ENCODE data around the gene ZNF512B.

The ZNF512B gene

DNA sequence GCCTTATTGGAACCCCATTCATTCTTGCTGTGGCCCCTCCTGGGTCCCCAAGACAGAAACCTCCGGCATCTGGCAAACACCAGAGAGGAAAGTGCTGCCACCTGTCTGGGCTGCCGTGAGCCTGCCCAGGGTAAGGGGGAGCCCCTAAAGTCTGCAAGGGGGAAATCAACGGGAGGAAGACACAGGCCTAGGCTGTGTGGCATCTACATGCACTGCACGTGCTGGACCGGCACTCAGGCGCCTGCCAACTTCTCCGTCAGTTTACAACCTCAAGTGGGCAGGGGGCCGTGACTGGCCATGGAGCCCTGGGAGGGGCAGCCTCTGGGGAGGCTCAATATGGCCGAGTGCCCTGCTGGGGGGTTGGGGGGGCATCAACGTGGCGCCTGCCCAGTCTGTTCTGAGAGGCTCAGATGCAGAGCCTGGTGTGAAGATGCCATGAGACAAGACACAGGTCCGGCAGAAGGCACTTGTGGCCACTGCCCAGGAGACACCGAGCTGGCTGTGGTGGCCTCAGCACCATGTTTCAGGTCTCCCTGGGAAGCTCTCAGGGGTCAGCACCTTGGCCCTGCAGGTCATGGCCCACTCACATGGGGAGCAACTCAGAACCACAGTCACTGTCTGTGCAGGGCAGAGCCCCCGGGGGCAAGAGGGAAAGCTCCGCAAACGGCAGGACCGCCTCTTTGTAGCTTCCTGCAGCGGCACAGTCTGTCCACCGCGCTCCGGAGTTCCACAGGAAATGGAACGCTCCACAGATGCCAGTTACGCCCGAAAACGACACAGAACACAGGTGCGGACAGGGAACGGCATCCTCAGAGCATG, 21.9 kb downstream of the ZNF512B start:
- DNase-seq (ENCODE audit: low spot score), result no peak

DNA sequence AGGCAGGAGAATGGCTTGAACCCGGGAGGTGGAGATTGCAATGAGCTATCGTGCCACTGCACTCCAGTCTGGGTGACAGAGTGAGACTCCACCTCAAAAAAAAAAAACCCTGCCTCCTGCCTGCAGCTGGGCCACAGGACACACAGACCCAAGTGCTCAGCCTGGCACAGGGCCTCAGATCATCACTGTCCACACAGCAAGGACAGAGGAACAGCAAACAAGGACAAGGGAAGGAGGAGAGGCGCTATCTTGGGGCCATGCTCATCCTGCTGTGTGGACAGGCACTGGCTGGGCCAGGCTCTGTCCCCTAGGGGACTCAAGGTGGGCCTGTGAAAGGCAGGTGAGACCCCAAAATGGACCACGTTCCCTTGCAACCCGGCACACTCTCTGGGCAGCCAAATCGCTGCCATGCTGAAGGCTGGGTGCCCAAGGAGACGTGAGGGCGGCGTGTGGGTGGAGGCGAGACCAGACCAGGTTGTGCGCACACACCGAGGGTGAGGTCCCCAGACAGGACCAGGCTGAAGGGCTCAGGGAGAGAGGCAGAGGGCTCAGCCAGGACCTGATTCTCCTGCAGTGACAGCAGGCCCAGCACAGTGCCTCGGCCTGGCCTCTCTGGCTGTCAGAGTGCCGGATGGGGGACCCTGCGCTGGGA, 22.6 kb downstream of the ZNF512B start:
- DNase-seq (ENCODE audit: low spot score), result no peak

DNA sequence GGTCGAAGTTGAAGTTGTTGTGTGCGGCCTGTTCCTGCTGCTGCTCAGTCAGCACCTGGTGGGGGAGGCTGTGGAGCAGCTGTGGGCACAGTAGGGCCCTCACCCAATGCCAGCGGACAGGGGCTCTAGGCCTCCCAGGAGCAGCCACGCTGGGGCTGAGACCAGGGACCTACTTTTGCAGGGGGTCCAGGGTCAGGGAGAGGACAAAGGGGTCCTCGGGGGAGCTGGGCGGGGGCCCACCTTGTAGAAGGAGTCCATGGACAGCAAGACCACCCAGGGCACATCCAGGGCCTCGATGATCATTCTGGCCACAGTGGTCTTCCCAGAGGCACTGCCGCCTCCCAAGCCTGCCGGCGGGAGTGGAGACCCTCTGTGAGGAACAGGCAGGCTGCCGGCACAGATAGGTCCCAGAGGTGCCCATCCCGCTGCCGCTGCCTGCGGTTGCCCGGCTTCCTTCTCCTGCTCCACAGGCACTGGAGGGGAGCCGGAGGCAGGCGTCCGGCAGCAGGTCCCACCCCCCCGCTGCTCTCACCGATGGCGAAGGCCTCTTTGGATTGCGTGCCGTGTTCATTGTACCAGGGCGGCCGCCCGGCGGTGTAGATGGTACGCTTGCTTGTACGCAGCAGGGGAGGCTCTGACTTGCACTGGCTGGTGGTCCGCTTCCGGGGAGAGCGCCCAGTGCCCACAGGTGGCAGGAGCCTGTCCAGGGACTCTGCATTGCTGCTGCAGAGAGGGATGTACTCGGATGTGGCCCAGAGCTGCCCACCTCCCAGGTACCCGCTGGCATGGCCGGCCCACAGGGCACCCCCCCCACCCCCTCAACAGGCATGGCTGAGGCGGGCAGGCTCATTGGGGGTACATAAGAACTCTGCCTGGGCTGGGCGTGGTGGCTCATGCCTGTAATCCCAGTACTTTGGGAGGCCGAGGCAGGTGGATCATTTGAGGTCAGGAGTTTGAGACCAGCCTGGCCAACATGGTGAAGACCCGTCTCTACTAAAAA, 23.5 kb downstream of the ZNF512B start:
- DNase-seq (ENCODE audit: low spot score), result no peak

DNA sequence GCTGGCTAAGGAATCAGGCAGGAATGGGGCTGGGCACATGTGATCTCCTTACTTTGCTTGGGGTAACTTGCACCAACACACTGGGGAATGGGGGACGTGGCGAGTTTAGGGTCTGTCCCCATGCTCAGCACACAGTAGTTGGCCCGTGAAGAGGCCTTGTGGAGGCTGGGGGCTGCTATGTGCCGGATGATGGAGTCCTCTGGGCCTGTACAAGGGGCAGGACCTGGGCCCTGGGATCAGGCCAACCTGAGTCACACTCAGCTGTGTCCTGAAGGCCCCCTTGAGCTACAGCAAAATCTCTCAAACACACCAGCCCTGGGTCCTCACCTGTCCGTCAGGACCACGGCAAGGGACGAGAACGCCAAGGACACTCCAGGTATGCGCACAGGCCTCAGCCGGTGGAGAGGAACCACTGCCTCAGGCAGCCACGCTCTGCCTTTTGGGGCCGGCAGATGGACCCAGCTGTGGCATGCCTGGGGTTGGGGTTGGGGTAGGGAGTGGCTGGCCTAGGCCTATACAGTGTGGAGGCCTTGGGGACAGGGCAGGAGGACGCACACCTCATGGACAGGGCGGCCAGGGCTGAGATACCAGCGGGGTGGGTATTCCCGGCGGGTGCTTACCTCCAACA, 24.6 kb downstream of the ZNF512B start:
- DNase-seq (ENCODE audit: low spot score), result no peak

DNA sequence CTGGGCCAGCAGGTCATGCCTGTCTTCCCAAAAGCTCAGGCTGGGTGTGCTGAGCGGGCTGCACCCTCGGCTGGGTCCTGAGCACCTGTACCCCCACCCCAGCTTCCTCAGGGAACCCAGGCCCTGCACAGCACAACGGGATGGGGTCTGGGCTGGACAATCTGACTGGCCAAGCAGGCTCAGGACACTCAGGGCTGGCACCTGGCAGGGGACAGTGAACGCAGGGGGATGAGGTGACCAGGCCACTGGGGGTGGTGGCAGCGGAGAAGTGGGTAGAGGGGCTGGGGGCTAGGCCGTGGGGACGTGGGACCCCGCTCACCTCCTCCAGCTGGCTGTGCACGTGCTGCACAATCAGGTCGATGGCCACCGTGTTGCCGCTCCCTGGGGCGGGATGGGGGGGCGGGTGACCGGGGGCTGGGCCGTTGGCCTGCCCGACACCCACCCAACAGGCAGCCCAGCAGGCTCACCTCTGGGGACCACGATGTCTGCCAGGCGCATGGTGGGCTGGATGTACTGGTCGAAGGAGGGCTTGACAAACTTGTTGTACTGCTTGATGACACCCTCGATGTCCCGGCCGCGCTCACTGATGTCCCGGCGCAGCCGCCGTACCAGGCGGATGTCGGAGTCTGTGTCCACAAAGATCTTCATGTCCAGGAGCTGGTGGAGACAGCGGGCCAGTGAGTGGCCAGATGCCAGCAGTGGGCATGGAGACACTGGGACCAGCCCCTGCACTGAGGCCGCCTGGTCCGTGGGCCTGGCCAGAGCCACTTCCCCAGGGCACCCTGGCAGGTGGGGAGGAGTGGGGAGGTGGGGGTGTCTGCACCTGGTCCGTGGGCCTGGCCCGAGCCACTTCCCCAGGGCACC, 25.4 kb downstream of the ZNF512B start:
- DNase-seq (ENCODE audit: low spot score), result no peak

DNA sequence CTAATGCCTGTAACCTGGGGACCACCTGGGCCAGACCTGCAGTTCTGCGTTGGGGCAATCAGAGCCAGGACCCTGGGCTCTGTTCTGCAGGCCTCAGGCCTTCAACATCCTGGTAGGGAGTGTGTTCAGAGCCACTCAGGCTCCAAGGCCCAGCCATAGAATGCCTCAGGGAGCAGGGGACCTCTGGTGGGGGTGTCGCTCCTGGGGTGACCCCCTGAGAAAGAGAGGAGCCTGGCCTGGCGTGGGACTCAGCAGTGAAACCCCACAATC, 26.0 kb downstream of the ZNF512B start:
- no peak for DNase-seq (ENCODE audit: low spot score)

DNA sequence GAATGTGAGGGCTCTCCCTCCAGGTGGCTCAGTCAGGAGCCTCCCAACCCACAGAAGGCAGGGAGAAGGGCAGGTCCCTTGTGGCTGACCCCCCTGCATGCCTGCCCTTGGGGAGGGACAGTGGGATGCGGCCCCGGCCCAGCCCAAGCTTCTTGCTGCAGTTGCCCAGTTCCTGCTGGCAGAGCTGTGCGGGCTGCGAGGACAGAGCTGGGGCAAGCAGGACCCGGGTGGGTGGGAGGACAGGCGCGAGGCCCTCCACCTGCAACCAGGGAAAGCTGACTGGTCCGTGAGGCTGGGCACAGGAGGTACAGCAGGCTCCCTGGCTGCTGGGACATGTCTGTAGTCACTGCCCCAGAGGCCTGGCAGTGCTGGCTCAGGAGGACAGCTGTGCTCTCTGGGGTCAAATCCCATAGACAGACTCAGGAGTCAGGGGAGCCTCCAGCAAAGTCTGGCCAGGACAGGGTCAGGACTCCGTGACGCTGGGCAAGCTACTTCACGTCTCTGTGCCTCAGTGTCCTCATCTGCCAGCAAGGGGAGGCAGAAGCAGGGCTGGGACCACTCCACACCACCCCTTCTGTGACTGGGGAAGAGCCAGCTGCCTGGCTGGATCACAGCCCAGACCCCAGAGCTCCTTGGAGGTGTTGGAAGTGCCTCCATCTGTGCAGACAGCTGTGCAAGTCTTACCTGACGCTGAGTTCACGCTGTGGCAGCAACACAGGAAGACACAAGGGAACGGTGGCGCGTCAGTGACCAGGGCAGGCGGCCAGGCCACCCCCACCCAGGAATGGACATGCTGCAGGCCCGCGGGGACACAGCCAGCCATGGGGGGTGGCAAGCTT, 26.5 kb downstream of the ZNF512B start:
- DNase-seq (ENCODE audit: low spot score), result no peak

DNA sequence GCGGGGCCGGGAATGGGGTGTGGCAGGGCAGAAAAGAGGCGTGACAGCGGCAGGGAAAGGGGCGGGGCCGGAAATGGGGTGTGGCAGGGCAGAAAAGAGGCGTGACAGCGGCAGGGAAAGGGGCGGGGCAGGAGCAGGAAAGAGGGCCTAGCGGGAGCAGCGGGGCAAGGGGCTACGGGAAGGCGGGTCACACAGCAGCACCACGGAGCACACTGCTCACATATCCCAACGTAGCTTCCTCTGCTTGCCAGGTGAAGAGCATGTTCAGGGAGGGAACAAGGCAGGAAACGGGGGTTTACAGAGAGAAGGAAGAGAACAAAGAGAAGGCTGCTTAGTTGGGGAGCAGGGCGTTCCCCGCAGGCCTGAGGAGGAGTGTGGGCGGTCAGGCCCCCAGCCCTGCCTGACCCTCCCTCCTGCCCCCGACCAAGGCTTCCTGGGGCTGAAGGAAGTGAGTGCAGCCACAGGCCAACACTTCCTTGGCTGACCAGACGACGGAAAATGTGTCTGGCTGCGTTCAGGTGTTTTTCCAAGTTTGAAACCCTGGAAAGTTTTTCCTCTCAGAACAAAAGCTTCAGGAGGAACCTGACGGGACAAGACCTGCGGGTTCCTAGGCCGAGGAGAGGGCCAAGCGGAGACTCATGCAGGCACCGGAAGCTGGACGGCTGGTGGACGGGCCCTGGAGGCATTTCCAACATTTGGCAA, 27.3 kb downstream of the ZNF512B start:
- no peak for DNase-seq (ENCODE audit: low spot score)

DNA sequence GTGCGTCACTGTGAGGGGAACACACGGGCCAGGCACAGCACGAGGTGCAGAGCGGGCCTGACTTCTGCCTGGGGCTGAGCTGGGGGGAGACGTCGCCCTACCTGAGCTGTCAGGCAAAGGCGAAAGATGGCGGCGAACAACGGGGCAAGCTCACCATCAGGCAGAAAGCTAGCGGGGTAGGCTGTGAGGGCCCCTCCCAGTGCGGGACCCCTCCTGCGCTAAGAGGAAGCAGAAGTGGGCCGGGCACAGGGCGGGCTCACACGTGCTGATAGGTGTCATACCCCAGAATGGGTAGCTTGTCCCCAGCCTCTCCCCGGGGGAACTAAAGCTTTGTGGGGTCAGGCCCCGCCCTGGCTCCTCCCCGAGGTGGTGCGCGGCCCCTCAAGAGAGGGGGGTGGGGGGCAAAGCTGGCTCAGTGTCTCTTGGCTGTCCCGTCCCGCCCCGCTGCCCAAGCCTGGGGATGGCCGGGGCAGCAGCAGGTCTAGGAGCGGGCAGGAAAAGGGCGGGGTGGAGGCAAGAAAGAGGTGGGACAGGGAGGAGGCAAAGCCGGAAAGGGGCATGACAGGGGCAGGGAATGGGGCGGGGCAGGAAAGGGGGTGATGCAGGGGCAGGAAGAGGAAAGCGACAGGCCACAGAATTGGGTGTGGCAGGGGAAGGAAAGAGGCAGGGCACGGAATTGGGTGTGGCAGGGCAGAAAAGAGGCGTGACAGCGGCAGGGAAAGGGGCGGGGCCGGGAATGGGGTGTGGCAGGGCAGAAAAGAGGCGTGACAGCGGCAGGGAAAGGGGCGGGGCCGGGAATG, 28.2 kb downstream of the ZNF512B start:
- no peak for DNase-seq (ENCODE audit: low spot score)

DNA sequence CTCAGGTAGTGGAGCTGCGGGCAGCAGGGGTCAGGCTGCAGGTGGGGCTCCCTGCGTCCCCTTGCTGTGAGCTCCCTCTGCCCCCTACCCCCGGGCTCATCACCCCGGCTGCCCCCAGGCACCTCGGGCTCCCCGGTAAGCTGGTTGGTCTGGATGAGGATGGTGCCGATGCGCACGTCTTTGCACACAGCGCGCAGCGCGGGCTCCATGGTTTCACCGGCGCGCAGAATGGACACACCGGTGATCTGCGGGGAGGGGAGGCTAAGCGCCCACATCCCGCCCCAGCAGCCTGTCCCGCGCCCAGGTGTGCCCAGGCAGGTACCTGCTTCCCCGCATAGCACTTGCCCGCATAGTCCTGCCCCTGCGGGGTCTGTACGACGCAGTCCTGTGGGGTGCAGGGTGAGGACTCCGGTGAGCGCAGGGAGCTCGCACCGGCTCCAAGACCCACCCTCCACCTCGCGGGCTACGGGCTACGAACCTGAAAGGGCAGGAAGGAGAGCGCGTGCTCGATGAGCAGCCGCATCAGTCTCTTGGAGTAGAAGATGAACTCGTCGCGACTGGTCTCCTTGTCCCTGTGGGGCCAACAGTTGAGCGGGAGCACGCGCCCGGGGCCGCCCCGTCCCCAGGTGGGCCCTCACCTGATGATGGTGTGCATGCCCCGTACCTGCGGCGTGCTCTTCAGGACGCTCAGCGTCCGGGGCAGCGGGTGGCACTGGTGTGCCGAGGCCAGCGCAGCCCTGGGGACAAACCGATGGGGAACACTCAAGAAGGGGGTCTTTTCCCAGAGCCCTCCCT, 29.1 kb downstream of the ZNF512B start:
- no peak for DNase-seq (ENCODE audit: low spot score)

DNA sequence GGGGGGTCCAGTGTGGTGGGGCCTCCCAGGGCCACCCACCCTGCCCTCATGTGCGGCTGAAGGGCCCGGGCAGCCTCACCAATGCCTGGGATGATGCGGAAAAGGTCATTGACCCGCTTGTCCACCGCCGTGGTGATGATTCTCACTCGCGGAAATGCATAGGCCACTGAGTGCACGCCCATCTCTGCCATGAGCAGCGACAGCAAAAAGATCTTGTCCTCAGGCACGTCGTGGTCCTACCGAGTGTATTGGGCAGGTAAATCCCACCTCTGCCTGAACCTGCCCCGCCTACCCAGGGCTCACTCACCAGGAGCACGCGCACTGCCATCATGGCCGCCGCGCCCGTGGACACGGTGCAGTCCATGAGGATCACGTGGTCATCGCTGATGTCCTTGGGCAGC, 29.7 kb downstream of the ZNF512B start:
- no peak for DNase-seq (ENCODE audit: low spot score)

DNA sequence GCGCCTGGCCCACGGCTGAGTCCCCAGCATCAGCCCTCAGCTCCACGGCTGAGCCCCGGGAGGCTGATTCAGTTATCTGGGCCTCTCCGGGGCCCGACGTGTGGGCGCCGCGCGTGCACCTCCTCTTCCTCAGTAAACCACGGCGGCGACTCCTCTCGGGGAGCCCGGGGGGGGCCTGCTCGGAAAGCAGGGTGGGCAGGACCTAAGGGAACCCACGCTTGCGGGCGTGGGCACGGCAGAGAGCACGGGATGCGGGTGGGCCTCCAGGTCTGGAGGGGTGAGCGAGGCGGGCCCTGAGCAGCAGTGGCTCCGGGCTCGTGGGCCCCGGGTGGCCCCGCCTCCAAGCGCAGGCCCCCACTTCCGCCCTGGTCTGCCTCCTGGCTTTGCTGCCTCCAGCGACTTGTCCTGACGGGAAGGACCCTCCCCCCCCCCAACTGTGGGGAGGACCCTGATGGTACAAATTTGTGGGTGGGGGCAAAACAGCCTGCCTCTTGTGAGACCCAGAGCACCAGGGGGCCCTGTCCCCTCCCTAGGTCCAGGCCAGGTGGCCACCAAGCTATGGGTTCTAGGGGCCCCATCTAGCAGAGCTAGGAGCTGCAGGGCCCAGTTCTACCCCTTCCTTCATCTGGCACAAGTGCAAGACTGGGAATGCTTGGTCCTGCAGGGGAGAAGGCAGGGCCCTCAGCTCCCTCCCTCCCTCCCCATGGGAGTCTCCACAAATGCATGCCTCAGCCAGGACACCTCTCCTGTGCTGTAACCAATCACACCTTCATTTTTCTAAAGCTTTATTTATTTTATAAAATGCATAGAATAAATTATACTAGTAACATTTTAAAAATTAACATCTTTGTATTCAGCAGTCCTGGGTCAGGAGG, 30.4 kb downstream of the ZNF512B start:
- no peak for DNase-seq (ENCODE audit: low spot score)

DNA sequence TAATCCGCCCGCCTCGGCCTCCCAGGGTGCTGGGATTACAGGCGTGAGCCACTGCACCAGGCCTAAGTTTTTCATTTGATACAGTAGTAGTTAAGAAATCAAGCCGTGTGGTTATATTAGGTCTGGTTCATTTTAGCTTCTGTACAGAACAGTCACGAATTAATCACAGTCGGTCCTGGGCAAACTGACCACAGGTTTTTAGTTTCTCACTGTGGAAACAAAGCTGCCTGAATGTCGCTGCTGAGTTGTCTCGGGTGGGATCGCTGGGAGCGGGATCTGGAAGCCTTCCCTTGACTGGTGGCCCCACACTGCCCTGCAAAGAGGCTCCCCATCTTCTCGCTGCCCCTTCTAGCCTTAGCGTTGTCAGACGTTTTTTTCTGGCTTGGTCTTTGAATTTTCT, 32.1 kb downstream of the ZNF512B start:
- no peak for DNase-seq (ENCODE audit: low spot score)

DNA sequence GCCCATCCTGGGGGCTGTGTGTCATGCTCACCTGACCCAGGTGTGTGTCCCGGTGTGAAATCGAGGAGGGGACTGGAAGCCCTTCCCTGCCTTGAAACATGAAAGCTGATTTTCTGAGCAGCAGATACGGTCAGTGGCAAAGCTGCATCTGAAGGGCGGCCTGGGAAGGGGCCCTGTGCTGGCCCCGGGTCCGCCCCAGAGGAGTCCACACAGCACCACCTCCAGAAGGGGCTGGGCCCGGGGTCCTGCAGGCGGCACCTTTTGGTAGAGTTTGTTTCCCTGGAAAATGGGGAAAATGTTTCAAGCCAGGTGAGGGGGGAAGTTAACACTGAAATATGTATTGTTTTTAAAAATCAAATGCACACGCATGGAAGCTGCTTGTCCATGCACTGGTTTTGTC, 34.3 kb downstream of the ZNF512B start:
- no peak for DNase-seq (ENCODE audit: low spot score)

DNA sequence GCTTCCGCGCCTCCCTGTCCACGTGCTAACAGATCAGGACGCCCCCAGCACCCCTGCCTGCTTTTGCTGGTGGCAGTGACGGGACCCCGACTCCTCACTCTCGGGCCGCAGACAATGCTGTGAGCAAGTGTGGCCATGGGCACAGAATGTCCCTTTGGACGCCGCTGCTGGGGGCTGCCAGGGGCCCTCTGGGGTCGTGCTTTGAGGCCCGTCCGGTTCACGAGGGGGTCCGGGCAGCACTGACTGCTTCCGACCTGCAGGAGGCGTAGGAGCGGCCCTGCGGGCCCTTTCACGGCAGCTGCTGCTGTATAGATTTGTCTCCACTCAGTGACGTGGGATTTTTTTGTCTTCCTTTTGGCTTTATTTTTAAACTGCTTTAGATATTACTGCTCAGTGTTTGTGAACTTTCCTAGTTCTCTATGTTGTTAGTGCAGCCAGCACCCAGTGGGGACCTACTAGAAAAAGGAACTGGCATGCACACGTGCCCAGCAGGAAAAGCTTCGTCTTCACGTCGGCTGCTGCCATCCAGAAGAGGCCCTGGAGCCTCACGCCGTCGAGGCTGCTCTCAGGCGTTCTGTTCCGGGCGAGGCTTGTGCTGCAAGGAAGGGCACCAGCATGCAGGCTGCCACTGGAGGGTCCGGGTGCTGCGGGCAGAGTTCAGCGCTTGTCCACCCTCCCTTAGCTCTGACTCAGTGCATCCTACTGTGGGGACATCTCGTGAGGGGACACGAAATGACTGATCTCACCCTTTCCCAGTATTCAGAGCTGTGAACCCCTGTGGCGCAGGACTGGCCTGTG, 35.3 kb downstream of the ZNF512B start:
- no peak for DNase-seq (ENCODE audit: low spot score)

DNA sequence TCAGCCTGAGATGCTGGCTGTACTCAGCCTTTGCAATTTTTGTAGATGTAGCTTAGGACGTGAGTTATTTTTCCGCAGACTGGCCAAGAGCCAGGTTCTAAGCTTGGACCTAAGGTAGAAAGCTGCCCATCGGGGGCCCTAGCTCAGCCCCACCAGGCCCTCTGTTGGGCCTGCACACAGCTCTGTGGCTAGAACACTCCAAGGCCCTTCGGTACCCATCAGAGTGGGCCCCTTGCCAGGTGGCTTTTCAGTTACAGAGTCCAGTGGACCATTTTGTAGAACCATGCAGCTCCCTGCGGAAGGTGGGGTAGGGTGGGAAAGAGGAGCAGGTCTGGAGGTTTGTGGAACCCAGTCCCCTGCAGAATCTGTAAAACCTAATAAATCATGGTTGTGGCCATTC, 36.1 kb downstream of the ZNF512B start:
- no peak for DNase-seq (ENCODE audit: low spot score)

Measured in kidney tubule cell (primary cell).